ENCODE results near the gene MAPK9. TPM values are rescaled to one million over a fixed set of nuclear protein-coding genes. Genes with fewer than 3 reads are reported as not detected.

The MAPK9 gene
- total and polyA plus RNA-seq, 10 donors: 8.9 to 38.5 (median 33.2) TPM

- Histone ChIP-seq H3K4me1 (no peaks in the 10 kb centered on the region), H3K9me3 (no peaks in the 10 kb centered on the region), H3K4me3 (no peak overlapping the region), H3K27ac (no peak overlapping the region), H3K36me3 (no peaks in the 10 kb centered on the region), H3K27me3 (replicated peaks in 1 of 7) (peaks cover 0 to 54% (median 6%) of the 10 kb centered on the region in 7 donors)
- WGBS, 5 donors: 84 to 93% (median 85%) methylated on average over 6 of the region's 6 CpGs
- intact Hi-C loops (cut with DNase I; ENCODE audit: low total_unique reads): no loop called here
- no peak for TF ChIP-seq CTCF (IDR thresholded peaks at IDR 0.05 in 8 of 11, conservative IDR thresholded peaks at IDR 0.05 in 3 of 11)
- TF ChIP-seq POLR2A (IDR thresholded peaks at IDR 0.05): no peak
- TF ChIP-seq POLR2AphosphoS5 (IDR thresholded peaks at IDR 0.05): no peak
- peak; percentile 46 for DNase-seq
Observed at GRCh38 chr5:180334176-180334575, 42.3 kb upstream of the MAPK9 start.

GRCh38 chr5:180333661-180334060, 41.8 kb upstream of the MAPK9 start:
- peaks cover 0 to 52% (median 6%) of the 10 kb centered on the region in 7 donors for H3K27me3 ChIP-seq (replicated peaks in 1 of 7)
- H3K27ac ChIP-seq: no peak overlapping the region
- no peaks in the 10 kb centered on the region for H3K36me3 ChIP-seq
- H3K4me3 ChIP-seq: no peak overlapping the region
- intact Hi-C loops (cut with DNase I; ENCODE audit: low total_unique reads): no loop called here
- H3K9me3 ChIP-seq: no peaks in the 10 kb centered on the region
- TF ChIP-seq POLR2A (IDR thresholded peaks at IDR 0.05) (no peak), POLR2AphosphoS5 (IDR thresholded peaks at IDR 0.05) (no peak), CTCF (IDR thresholded peaks at IDR 0.05 in 8 of 11, conservative IDR thresholded peaks at IDR 0.05 in 3 of 11) (no peak)
- WGBS, 5 donors: 72 to 89% (median 77%) methylated on average over 4 of the region's 4 CpGs
- H3K4me1 ChIP-seq: peaks cover 0 to 1% (median 0%) of the 10 kb centered on the region in 6 donors
- DNase-seq: no peak

GRCh38 chr5:180332861-180333260, 41.0 kb upstream of the MAPK9 start:
- Histone ChIP-seq H3K4me1 (peaks cover 0 to 6% (median 1%) of the 10 kb centered on the region in 6 donors), H3K36me3 (no peaks in the 10 kb centered on the region), H3K4me3 (no peak overlapping the region), H3K9me3 (no peaks in the 10 kb centered on the region), H3K27me3 (replicated peaks in 1 of 7) (peaks cover 0 to 48% (median 6%) of the 10 kb centered on the region in 7 donors), H3K27ac (no peak overlapping the region)
- no peak for DNase-seq
- intact Hi-C loops (cut with DNase I; ENCODE audit: low total_unique reads): no loop called here
- no peak for TF ChIP-seq POLR2AphosphoS5 (IDR thresholded peaks at IDR 0.05)
- TF ChIP-seq POLR2A (IDR thresholded peaks at IDR 0.05): no peak
- TF ChIP-seq CTCF (IDR thresholded peaks at IDR 0.05 in 8 of 11, conservative IDR thresholded peaks at IDR 0.05 in 3 of 11): no peak
- 75 to 90% (median 88%) methylated on average over 3 of the region's 3 CpGs for whole genome bisulfite sequencing, 5 donors

- Histone ChIP-seq H3K27ac (no peak overlapping the region), H3K36me3 (no peaks in the 10 kb centered on the region), H3K9me3 (no peaks in the 10 kb centered on the region), H3K27me3 (replicated peaks in 1 of 7) (peaks cover 0 to 48% (median 6%) of the 10 kb centered on the region in 7 donors), H3K4me3 (no peak overlapping the region), H3K4me1 (peaks cover 0 to 6% (median 1%) of the 10 kb centered on the region in 6 donors)
- intact Hi-C loops (cut with DNase I; ENCODE audit: low total_unique reads): no loop called here
- no peak for TF ChIP-seq CTCF (IDR thresholded peaks at IDR 0.05 in 8 of 11, conservative IDR thresholded peaks at IDR 0.05 in 3 of 11)
- TF ChIP-seq POLR2A (IDR thresholded peaks at IDR 0.05): no peak
- no peak for TF ChIP-seq POLR2AphosphoS5 (IDR thresholded peaks at IDR 0.05)
- peak; percentile 39 for DNase-seq
- WGBS, 5 donors: 15 to 26% (median 23%) methylated on average over 13 of the region's 13 CpGs
Observed at GRCh38 chr5:180332051-180332517, 40.2 kb upstream of the MAPK9 start.

All from spleen (tissue), 11 donors.